SHP77 (cell line): ENCODE data around the gene ASIC2.
"Not testable (repeated sequence)": the region's sequence is repeated elsewhere in the genome, so short reads cannot be mapped to it uniquely, and the experiment has no call there.

ENCODE experiments used
- DNase-seq, 2 experiments: peaks; one replicate each; lab custom pipeline; 2025; lab: John Stamatoyannopoulos, UW

Gene ASIC2

GRCh38 chr17:33021731-33022408, 271.2 kb downstream of the ASIC2 start:
- no peak for DNase-seq

DNA sequence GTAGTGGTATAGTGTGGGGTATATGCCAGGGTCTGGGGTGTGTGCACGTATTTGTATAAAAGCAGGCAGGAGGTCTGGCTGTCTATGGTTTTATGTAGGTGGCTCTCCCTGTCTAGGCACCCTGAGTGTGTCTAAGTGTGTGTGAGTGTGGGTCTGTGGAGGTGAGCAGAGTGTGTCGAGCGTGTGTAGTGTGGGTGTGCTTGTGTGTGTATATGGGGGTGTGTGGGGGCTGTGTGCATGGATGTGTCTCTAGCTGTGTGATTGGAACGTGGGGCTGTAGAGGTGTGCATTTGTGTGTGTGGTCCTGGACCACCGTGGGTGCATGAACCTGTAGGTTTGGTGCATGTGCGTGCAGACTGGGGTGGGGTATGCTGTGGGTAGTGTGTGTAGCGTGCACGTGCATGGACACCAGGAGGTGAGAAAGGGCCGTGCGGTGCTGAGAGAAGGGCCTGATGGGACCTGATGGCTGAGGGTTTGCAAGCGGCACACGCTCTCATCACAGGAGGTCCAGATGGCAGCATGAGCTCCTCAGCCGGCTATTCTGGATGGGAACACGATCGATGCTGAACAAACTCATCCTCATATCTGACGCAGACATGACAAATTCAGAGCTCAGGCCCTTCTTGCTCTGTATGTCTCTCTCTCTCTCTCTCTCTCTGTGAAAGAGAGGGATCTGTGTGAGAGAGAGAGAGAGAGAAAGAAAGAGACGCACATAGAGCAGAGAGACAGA, 273.8 kb downstream of the ASIC2 start:
- DNase-seq = no peak

- DNase-seq = no peak
Observed at GRCh38 chr17:33017366-33017765, 275.7 kb downstream of the ASIC2 start.

- DNase-seq = no peak
Observed at GRCh38 chr17:33016920-33017319, 276.2 kb downstream of the ASIC2 start.

DNA sequence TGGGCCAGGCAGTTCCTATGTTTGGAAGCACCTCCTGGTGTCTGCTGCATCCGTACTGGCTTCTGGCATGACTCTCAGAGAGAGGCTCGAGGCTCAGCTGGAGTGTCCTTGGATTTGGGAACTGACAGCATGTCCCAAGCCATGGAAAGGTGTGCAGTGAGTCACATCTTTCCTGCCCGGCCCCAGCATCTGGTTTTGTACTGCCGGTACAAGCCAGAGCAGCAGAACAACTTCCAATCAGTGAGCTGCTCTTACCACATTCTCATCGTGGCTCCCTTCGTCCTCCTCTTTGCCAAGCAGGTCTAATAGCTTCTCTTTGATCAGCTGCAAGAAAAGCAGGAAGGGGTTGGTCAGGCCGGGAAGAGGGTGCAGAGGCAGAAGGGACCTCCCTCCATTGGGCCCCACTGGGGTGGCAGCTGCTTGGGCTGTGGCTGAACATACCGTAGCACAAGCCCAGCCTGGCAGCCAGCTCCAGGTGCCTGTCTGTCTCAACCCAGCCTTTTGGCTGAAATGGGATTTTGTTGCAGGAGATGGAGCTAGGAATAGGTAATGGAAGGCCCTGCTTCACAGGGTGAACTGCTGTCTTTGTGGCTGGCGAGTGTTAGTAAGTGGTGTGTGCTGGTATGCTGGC, 277.3 kb downstream of the ASIC2 start:
- DNase-seq = no peak

DNA sequence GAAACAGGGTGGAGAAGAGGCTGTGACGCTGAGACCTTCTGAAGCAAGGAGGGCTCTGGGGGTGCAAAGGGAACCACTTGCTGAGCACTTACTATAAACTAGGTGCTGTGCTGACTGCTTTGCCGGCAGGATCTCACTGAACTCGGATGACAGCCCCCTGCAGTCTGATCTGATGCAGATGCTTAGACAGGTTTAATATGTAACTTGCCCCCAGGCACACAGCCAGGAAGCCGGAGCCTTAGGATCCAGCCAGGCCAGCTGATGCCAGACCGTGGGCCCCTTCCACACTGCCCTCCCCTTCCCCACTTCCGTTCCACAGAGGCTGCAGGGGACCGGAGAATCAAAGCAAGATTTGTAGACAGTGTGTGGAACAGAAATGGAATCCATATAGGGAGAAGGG, 278.3 kb downstream of the ASIC2 start:
- DNase-seq = no peak

GRCh38 chr17:33013596-33014375, 279.3 kb downstream of the ASIC2 start:
- no peak for DNase-seq

- DNase-seq = no peak
Observed at GRCh38 chr17:33012522-33013033, 280.5 kb downstream of the ASIC2 start.

GRCh38 chr17:33009636-33010035, 283.5 kb downstream of the ASIC2 start:
- DNase-seq = no peak

GRCh38 chr17:33007186-33007585, 285.9 kb downstream of the ASIC2 start:
- no peak for DNase-seq

GRCh38 chr17:33002246-33002645, 290.8 kb downstream of the ASIC2 start:
- no peak for DNase-seq

GRCh38 chr17:32998887-32999228, 294.2 kb downstream of the ASIC2 start:
- DNase-seq = no peak

DNA sequence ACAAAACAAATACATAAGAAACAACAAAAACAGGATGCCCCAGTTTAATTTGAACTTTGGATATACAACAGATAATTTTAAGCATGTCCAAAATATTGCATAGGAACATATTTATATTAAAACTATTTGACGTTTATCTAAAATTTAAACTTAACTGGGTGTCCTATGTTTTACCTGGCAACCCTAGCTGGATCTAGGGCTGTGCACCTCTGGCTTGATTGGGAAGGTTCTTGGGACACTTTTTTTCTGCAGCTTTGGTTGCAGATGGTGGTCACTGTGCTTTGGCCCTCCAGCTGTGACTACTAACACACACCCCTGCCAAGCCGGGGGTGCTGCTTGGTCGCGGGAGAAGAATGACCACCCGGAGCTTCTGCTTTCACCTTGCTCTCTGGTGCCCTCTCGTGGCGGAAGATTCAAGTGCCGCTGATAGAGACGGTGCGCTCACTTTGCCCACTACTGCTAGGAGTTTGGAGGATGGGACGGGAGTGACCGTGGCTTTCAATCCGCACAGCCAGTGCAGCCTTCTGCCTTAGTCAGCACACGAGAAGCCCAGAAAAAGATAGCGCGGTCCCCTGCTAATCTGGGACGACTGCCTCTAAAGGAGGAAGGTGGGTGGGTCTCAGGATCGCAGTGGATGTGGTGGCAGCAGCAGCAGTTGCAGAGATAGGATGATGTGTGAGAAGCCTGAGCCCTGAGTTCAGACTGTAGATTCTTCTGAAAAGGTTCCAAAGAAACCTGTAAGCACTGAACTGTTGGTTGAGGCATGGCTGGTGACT, 294.8 kb downstream of the ASIC2 start:
- peak; percentile 40 to 50 for DNase-seq

- no peak for DNase-seq
Observed at GRCh38 chr17:32995416-32996045, 297.6 kb downstream of the ASIC2 start.

GRCh38 chr17:32993977-32994376, 299.1 kb downstream of the ASIC2 start:
- DNase-seq = no peak

DNA sequence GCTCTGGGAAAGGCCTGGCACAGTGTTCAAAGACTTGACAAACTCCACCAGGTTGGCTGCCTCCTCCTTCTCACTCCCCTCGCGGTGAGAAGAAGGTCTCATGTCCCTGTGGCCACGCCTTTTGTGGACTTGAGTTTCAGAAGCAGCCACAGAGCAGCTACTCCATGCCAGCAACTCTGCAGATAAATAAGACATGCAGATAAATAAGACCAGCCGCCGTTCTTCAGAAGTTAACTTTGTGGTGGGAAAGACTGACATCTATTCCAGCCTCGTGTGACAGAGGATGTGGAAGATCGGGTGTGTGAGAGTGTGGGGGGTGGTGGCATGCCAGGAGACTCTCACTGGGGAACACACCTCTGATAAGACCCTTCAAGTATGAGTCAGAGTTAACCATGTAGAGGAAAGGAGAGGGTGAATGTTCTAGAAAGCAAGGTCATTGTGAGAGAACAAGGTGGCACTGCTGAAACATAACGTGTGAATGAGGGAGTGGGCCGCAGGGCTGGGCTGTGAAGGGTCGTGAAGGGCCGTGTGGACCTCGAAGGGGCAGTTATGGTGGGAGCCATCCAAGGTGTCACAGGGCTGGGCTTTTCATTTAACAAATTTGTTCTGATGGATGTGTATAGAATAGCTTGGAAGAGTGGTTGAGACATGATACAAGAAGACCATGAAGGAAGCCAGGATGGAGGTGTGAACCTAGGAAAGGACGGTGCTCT, 300.6 kb downstream of the ASIC2 start:
- DNase-seq = no peak

- DNase-seq = no peak
Observed at GRCh38 chr17:32988481-32989101, 304.5 kb downstream of the ASIC2 start.

DNA sequence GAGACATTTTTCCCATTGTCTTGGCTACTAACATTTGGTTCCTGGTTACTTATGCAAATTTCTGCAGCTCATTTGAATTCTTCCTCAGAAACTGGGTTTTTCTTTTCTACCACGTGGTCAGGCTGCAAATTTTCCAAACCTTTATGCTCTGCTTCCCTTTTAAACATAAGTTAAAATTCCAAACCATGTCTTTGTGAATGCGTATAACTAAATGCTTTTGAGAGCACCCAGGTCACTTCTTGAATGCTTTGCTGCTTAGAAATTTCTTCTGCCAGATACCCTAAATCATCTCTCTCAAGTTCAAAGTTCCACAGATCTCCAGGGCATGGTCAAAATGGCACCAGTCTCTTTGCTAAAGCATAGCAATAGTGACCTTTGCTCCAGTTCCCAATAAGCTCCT, 305.2 kb downstream of the ASIC2 start:
- DNase-seq = not testable (repeated sequence)

- DNase-seq = not testable (repeated sequence)
Observed at GRCh38 chr17:32987453-32987805, 305.7 kb downstream of the ASIC2 start.
